Neural cell (in vitro differentiated cells): ENCODE results near the gene PREX1.

Source experiments
- CTCF ChIP-seq: fragments of 450-650 bp; IDR thresholded peaks from 2 replicates; pipeline ENCODE4 v1.5.1; 2014; ENCODE audit warnings: antibody characterized with exemption, mild to moderate bottlenecking, moderate library complexity; ENCODE audit not compliant: poor library complexity, severe bottlenecking
- EZH2 ChIP-seq: fragments of 200-600, 300-800 bp; shearing (Covaris generic), sonication (generic); IDR thresholded peaks from 2 replicates; pipeline ENCODE4 v1.6.1; 2014; ENCODE audit warnings: antibody characterized with exemption, low read length, borderline replicate concordance, mild to moderate bottlenecking; ENCODE audit not compliant: insufficient read depth, poor library complexity, severe bottlenecking
- POLR2AphosphoS5 ChIP-seq: IDR thresholded peaks from 2 replicates; pipeline ENCODE4 v1.6.1; 2012
- REST ChIP-seq: IDR thresholded peaks from 2 replicates; pipeline ENCODE4 v1.6.1; 2012; ENCODE audit warnings: borderline replicate concordance

GRCh38 chr20:48581167-48581566 is 246.6 kb downstream of the PREX1 start:
- TF ChIP-seq CTCF, result no peak
- TF ChIP-seq POLR2AphosphoS5, result no peak
- no peak for TF ChIP-seq EZH2
- no peak for TF ChIP-seq REST
